Activated CD8-positive, alpha-beta memory T cell treated with anti-CD3 and anti-CD28 coated beads for 4 hours (primary cell): ENCODE data around the gene TBX2.

Experiments
- DNase-seq, 2 donors: peaks; one replicate each; pipeline ENCODE4 v3.0.0-alpha.2; 2020; ENCODE audit warnings: low read depth in 2 of 2

The TBX2 gene

DNA sequence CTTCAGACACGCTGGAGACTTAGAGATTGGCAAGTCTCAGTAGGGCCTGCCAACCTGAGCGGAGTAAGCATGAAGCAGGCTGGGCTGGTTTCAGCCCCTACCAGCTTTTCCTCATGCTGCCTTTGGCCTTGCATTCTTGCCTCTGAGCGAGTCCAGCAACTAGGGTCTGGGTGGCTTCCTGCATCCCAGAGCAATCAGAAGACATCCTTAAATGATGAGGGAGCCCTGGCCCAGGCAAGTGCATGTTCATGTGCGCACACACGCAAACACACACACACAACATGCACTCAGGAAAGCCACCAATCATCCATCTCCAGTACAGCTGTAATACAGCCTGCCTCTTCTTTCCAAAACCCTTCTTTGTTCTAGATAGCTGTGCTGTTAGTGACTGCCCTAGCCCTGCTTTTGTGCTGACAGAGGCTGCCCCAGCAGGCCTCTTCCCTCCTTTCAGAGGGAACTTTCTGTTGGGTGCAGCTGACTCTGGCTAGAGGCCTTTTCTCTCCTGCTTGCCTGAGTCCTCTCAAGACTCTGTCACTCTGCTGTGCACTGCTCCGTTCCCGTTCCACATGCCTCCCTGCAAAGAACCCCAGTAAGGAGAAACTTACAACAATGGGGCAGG, 30.7 kb upstream of the TBX2 start:
- DNase-seq = no peak

GRCh38 chr17:61369751-61370150, 29.9 kb upstream of the TBX2 start:
- DNase-seq = no peak

DNA sequence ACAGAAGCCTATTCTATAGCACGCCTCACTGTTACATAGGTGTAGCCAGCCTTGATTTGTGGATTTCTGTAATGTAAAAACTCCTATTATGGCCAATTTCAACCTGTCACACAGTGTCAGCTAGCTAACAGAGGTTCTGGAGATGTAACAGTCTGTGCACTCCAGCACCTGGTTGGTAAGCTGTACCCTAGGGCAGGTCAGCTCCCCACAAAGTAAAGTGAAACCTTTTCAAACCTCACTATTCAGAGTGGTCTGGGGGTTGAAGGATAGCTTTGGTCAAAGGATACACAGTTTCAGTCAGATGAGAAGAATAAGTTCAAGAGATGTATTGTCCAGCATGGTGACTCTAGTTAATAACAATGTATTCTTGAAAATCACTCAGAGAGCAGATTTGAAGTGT, 28.5 kb upstream of the TBX2 start:
- DNase-seq = no peak

DNA sequence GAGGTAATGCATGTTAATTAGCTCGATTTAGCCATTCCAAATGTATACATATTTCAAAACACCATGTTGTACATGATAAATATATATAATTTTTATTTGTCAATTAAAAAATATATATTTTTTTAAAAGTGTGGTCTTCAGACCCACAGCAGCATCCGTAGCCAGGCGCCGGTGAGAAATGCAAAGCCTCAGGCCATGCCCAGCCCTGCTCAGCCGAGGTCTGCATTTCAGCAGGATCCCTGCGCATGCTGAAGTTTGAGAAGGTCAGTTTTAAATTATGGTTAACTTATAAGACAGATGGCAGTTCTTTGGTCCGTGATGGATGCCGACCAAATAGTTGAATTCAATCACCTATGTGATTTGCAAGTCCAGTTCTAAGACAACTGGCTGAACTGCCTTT, 28.0 kb upstream of the TBX2 start:
- no peak for DNase-seq

GRCh38 chr17:61372436-61372835, 27.2 kb upstream of the TBX2 start:
- DNase-seq = no peak

DNA sequence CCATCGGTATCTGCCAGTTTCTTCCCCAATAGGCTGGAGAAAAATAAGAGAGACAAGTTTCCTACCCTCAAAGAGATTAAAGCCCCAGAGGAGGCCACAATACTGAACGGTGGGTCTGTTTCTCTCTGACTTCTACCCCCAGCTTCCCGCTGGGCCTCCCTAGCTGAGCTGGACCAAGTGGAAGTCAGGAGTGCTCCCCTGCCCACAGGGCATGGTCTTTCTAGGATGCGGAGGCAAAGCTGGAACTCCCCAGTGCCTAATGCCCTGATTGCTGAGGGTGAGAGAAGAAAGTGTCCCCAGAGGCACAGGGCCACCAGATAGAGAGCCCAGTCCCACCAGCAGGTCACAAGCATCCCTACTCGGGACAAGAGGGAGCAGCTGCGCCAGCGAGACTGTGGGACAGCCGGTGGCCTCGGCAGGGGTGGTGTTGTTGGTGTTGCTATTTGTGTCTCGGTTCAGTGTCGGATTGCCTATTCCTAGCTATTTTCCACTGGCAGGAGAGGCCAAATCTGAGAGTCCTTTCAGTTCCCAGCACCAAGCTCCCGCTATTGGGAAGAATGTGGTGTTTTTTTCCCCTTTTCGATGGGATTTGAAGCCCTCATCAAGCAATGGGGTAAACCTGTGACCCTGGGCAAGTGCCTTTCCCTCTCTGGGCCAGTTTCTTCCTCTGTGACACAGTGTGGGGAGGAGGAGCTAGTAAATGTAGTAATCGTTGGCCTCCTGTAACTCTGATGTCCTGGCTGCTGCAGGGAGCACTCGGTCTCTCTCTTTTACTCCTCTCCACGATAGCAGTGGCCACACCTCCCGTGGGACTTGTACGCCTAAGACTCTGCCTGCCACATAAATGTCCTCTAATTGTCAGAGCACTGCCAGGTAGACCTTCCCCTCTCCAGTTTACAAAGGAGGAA, 22.5 kb upstream of the TBX2 start:
- no peak for DNase-seq

DNA sequence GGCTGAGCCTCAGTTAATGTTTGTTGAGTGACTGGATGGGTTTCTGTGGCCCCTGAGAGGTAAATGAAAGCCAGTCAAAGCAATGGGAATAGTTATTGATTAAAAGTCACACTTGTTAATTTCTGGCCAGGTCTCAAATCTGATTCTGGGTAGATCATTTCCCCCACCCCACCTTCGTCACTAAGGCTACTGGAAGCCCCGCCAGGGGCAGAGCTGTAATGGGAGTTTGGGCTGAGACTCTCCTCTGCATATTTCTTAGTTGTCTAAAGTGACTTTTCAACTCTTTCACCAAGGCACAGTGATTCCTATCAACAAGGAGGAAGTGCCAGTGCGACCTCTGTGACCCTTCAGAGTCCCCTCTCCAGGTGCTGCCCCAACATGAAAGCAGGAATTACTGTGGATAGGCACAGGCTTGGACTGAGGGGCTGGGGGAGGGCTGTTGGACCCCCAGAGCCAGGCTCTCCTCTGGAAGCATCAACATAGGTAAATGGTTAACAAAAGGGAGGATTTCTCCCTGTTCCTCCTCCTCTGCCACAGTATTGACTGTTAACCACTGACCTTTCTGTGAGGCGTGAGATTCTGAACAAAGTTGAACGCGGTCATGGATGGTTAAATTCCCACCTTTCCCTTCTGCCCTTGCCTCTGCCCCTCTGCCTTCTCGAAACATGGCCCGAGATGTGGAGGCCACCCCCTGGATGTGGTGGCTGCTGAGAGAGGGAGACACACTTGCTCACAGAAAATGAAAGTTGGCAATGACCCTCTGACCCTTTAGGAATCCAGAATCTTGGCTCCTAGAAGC, 20.8 kb upstream of the TBX2 start:
- no peak for DNase-seq

DNA sequence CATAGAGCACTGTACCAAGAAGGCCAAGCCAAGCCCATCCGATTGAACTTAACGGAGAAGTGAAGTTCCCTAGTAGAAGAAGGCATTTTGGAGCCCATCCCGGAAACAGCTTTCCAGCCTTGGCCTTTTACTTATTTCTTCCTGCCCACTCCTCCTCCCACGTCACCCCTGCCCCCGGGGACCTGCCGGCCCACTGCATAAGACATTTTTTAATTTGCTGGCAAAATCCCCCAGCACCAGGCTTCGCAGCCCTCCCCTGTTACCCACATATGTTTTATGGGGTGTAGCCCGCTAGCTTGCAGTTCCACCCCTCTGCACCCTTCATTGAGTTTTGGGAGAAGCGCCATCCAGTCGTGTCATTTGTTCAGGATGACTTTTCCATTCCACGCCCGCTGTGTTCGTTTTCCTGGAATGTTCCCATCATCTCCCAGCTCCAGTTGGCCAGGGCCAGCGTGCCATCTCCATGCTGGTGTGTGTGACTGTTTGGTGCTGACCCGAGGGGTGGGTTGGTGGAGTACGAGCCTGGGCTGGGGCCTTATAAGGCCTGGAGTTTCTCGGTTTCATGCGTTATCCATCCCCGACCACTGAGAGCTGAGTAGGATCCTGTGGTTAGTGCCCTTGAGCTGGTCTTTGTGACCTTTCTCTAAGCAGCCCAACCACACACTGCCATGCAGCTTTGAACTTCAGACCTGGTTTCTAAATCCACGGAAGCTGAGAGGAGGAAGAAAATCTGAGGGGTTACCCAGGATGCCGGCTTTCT, 20.0 kb upstream of the TBX2 start:
- DNase-seq = no peak

- DNase-seq = no peak
Observed at GRCh38 chr17:61380217-61380835, 19.3 kb upstream of the TBX2 start.

- no peak for DNase-seq
Observed at GRCh38 chr17:61380836-61381525, 18.7 kb upstream of the TBX2 start.

DNA sequence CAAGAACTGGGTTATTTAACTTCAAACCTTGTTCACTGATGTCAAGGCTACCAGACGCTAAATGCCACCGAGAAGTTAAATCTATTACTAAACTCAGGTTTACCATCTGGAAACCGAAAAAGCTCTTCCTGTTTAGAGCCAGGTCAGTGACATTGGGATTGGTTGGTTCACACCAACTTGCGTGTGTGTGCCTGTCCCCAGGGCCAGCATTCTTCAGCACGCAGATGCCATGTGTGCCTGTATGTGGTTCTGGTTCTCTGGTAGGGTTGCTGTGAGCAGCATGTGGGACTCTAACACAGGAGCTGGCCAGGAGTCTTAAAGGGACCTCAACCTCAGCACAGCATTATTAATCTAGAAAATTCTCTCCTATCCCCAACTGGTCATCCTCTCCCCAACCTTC, 18.1 kb upstream of the TBX2 start:
- DNase-seq = no peak

DNA sequence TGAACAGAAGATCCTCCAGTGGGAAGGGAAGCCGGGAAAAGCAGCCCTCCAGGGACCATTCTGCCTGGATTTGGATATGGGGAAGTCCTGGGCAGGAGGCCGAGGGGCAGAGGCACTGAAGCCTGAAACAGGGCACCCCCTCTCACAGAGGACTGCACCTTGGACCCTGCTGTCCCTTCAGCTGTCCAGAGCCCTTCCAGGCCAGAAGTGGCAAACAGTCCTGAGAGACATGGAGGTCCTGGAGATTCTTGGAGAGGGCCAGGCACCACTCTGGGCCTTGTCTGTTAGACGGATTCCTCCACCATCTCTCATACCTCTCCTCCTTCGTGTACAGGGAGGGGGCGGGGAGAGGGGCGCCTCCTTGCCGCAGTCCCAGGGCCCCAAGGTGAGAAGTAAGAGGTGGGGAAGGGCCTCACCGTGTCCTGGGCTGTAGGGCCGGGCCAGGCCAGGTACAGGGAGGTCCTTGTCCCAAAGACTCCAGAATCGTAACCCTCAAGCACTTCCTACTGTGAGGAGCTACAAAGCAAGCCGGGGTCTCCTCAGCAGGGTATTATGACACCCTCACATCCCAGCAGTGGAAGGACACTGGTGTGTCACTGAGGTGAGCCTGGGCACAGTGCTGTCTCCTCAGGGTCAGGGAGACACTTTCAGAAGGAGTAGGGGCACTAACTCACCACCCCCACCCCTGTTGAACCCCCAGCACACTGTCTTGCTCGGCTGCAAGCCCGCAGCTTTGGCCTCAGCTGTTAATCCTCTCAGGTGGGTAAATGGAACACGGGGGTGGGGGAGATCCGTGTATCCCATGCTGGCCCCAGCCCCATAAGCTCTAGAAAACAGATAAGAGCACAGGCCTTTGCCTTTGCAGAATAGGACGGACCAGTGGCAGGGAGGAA, 16.6 kb upstream of the TBX2 start:
- no peak for DNase-seq

DNA sequence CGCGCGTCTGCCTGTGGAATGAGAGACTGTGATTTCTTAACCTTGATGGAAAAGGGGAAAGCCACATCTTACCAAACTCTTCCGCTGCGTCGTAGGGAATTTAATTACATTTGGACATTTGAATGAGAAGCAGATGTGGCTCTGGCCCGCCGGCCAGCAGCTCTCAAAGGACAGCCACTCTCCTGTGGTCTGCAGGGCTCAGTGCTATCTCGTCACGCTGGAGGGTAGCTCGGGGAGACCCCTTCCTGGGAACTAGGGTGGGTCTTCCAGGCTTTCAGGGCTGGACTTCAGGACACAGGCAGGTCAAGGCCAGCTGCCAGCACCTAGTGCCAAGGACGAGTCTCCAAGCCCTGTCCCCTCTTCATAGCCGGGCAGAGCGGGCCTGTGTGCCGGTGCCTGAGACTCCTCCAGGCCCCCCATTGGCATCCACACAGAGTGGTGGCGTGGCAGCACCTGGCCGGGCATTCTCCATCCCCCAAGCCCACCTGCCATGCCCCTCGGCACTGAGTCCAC, 15.9 kb upstream of the TBX2 start:
- DNase-seq = no peak

GRCh38 chr17:61384354-61384691, 15.3 kb upstream of the TBX2 start:
- no peak for DNase-seq

GRCh38 chr17:61384692-61385576, 14.7 kb upstream of the TBX2 start:
- DNase-seq = no peak

GRCh38 chr17:61385577-61386236, 13.9 kb upstream of the TBX2 start:
- no peak for DNase-seq

DNA sequence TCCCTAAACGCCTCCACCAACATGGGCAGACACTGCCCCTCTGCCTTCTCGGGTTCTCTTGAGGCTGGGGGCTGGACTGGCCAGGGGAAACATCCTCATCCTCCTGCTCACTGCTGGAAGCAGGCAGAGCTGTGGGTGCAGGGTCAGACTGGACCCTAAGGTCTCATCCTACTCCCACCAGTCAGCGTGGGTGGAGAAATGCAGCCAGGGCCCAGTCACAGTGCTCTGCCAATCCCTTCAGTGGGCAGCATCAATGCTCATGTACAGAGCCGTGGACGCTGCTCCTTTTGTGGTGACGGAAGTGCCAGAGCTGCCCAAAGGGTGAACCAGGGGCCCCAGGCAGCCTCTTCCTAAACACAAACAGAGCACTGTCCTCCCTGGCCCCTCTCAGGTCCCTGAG, 13.4 kb upstream of the TBX2 start:
- DNase-seq = no peak

- DNase-seq = no peak
Observed at GRCh38 chr17:61387011-61387410, 12.6 kb upstream of the TBX2 start.
